HG03097 (cell line): ENCODE measurements around the gene ARMC5.

Experiments used
- ATAC-seq: cut with Tn5 transposase; IDR thresholded peaks from one replicate; pipeline ENCODE4 v1.9.1; 2021; ENCODE audit not compliant: unreplicated experiment, low FRiP score

Gene ARMC5

DNA sequence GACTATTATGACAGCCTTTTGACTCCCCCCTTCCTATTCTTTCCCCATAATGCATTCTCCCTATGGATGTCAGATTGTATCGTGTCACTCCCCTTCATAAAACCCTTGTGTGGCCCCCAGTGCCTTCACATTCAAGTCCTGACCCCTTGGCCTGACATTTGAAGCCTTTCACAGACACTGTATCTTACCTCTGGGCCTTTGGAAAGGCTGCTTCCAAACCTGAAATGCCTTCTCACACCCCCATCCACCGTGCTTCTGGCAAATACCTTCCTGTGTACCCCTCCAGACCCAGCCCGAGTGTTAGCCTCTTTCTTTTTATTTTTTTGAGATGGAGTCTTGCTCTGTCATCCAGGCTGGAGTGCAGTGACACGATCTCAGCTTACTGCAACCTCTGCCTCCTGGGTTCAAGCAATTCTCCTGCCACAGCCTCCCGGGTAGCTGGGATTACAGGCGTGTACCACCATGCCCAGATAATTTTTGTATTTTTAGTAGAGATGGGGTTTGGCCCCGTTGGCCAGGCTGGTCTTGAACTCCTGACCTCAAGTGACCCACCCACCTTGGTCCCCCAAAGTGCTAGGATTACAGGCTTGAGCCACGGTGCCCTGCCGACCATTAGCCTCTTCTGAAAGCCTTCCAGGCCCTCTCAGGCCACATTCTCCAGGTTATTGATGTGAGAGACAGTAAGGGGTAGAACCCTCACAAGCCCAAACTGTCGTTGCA is 2.1 kb downstream of the ARMC5 start:
- ATAC-seq: no peak

DNA sequence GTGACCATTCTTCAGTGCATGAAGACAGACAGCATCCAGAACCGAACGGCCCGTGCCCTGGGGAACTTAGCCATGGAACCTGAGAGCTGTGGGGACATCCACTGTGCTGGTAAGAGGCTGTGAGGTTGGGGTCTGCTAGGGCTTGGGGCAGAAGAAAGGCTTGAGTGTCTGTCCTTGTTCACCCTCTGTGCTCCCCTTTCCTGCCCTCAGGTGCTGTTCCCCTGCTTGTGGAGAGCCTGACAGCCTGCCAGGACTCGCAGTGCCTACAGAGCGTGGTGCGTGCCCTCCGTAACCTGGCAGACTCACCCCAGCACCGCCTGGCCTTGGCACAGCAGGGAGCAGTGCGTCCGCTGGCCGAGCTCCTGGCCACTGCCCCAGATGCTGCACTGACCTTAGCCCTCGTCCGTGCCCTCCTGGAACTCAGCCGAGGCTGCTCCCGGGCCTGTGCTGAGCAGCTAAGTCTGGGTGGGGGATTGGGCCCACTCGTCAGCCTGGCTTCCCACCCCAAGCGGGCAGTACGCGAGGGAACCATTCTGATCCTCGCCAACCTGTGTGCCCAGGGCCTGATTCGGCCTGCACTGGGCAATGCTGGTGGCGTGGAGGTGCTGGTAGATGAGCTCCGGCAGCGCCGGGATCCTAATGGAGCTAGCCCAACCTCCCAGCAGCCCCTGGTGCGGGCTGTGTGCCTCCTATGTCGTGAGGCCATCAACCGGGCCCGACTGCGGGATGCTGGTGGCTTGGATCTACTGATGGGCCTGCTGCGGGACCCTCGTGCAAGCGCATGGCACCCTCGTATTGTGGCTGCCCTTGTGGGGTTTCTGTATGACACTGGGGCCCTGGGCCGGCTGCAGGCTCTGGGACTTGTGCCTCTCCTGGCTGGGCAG is 2.9 kb downstream of the ARMC5 start:
- no peak for ATAC-seq

DNA sequence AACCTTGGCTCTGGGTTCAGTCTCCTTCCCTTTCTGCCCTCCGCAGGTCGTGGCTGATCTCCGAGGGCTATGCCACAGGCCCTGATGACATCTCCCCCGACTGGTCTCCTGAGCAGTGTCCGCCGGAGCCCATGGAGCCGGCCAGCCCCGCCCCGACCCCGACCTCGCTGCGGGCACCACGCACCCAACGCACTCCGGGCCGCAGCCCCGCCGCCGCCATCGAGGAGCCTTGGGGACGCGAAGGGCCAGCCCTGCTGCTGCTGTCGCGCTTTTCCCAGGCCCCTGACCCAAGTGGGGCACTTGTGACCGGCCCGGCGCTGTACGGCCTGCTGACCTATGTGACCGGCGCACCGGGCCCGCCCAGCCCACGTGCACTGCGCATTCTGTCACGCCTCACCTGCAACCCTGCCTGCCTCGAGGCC is 5.1 kb downstream of the ARMC5 start:
- ATAC-seq: no peak

DNA sequence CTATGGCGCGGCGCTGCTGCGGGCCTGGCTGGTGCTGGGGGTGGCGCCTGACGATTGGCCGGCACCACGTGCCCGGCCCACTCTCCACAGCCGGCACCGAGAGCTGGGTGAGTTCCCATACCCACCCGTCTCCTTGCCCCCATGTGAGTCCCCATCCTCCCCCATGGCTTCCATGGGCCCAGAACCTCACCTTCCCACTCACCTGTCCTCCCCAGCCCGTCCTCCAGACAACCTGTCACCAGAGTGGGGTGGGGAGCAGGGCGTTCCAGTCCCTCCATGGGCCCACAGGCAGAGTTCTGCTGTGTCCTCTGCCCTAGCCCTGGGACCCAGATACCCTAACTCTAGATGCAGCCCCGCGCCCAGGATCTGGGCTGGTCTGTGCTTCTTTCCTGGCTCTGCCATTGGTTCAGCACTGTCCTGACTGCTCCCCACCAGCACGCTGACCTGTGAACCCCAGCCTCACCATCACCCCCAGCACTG is 5.5 kb downstream of the ARMC5 start:
- no peak for ATAC-seq

DNA sequence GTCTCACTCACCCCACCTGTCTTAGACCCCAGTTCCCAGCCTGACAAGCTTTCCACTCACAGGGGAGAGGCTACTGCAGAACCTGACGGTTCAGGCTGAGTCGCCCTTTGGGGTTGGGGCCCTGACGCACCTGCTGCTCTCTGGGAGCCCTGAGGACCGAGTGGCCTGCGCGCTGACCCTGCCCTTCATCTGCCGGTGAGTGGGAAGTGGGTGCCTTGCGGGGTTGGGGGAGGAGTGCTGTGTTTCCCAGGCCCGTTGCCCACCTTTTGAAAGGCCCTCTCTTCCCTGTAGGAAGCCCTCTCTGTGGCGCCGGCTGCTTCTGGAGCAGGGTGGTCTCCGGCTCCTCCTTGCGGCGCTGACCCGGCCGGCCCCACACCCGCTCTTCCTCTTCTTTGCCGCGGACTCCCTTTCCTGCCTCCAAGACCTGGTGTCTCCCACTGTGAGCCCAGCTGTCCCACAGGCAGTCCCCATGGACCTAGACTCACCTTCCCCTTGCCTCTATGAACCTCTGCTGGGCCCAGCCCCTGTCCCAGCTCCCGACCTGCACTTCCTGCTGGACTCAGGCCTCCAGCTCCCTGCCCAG is 6.6 kb downstream of the ARMC5 start:
- ATAC-seq: no peak

DNA sequence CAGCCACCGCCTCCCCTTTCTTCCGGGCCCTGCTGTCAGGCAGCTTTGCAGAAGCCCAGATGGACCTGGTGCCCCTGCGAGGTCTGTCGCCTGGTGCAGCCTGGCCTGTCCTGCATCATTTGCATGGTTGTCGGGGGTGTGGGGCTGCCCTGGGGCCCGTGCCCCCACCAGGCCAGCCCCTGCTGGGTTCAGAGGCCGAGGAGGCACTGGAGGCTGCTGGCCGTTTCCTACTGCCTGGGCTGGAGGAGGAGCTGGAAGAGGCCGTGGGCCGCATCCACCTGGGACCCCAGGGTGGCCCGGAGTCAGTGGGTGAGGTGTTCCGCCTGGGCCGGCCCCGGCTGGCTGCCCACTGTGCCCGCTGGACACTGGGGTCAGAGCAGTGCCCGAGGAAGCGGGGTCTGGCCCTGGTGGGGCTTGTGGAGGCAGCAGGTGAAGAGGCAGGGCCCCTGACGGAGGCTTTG is 7.1 kb downstream of the ARMC5 start:
- ATAC-seq: no peak

DNA sequence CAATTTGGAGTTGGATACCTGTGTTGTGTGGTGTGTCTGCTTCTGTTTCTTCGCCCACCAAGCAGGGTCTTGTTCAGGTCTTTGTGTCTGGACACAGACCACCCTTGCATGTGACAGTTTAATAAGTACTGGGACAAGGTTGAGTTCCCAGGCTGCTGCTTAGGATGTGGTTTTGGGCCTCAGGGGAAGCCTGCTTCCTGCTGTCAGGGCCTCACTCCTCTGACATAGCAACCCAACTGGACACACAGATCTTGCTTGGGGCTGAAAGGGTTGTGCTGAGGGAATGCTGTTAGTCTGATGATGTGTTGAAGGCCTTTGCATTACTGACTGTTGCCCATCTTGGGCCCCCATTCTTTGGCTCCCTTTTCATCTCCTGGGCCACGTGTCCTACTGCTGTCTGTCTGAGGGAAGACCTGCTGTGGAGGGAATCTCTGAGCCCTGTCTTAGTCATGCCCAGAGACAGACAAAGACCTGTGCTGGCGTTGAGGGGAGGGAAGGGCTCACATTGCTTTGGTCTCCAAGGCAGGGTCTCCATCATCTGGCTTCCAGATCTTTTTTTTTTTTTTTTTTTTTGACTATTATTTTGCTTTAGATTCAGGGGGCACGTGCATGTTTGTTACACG is 8.0 kb downstream of the ARMC5 start:
- ATAC-seq: peak; percentile 51

DNA sequence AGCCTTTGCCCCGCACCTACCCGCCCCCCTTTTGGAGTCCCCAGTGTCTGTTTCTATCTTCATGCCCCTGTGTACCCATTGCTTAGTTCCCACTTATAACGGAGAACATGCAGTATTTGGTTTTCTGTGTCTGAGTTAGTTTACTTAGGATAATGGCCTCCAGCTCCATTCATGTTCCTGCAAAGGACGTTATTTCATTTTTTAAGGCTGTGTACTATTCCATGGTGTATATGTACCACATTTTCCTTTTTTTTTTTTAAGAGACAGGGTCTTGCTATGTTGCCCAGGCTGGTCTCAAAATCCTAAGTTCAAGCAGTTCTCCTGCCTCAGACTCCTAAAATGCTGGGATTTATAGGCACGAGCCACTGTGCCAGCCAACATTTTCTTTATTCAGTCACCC is 8.6 kb downstream of the ARMC5 start:
- no peak for ATAC-seq

DNA sequence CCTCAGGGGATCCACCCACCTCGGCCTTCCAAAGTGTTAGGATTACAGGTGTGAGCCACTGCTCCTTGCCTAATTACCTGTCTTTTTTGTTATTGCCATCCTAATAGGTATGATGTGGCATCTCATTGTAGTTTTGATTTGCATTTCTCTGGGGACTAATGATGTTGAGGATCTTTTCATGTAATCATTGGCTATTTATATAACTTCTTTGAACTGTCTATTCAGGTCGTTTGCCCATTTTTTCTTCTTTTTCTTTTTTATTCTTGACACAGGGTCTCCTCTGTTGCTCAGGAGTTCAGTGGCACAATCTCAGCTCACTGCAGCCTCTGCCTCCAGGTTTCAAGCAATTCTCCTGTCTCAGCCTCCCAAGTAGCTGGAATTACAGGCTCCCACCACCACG is 11.3 kb downstream of the ARMC5 start:
- no peak for ATAC-seq

DNA sequence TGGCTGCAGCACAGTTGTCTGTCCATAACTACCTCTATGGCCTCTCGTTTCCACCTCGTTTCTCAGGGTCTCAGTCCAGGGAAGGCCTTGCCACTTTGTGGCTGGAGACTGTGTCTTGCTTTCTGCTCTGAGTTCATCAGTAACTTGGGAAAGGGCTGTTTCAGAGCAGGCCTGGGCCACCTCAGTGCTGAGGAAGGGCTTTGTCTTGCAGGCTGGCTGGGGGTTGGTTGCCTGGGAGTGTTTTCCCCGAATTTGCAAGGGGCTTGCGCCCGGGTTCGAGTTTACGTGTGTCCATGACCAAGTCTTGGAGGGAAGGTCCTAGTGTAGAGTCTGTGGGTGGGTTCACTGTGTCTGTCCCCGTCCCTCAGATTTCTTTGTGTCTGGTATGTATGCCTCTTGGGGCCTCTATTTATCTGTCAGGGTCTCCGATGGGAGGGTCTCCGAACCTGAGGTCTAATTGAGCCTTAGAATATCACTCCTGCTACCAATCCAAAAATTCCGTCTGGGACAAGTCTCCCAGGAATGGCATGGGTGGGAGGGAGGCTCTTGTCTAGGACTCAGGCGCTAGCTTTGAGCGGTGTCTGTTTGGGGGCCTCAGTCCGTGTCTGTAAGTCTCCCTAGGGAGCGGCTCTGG is 12.1 kb downstream of the ARMC5 start:
- no peak for ATAC-seq

DNA sequence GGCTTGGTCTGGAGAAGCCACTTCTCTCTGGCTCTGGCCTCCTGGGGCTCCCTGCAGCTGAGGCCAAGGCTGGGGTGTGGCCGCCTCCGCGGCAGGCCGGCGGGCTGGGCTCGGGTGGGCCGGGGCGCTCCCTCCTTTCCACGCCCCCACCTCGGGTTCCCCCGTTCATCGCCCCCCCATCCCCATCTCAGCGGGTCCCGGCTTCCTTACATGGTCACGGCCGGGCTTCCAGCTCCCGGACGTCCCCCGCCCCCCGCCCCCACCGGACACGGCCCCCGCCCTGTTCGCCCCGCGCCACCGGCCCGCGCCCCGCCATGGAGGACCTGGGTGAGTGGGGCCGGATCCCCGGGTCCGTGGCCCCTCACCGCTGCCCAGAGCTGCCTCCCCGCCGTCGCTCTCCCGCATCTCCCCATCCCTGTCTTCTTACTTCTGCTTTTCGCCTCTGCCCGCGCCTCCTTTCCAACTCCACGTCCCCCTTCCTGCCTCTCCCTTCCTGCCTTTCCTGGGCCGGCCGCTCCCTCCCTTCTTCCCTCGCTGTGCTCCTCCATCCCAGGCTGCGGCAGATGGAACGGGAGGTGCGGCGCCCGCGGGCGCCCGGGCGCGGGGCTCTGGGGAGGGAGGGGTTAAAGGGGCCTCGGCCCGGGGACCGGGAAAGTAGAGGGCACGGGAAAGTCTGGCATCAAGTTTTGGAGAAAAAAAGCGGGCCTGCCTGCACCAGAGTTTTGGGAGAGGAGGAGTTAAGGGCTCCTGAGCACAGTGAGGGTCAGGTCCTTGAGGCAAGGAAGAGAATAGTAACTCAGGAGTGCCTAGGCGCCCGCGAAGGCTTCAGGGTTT is 12.8 kb downstream of the ARMC5 start, which contains the start of gene TGFB1I1:
TSS of gene TGFB1I1 (plus strand) at position 278 of the 834 bp plus-strand sequence. CDS start at position 315, 37 bp downstream.
- no peak for ATAC-seq

DNA sequence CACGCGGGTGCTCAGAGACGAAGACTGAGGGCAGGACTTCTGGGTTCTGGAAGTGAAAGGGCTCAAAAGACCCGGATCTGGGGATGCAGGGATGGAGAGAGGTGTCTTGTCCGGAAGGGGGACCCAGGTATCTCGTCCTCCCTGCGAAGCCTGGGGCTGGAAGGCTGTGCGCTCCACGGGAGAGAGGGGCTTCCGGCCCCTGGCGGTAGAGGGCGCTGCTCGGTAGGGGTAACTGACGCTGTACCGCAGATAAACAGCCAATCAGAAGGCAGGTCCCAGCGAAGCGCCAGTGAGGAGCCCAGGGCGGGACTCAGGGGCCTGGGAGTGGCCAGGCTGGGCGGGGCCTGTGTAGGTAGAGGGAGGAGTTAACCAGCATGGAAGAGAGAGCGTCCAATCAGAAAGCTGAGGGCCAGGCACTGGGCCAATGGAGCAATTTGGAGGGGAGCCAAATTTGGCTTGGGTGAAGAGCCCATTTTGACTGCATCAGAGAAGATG is 13.5 kb downstream of the ARMC5 start:
- no peak for ATAC-seq

DNA sequence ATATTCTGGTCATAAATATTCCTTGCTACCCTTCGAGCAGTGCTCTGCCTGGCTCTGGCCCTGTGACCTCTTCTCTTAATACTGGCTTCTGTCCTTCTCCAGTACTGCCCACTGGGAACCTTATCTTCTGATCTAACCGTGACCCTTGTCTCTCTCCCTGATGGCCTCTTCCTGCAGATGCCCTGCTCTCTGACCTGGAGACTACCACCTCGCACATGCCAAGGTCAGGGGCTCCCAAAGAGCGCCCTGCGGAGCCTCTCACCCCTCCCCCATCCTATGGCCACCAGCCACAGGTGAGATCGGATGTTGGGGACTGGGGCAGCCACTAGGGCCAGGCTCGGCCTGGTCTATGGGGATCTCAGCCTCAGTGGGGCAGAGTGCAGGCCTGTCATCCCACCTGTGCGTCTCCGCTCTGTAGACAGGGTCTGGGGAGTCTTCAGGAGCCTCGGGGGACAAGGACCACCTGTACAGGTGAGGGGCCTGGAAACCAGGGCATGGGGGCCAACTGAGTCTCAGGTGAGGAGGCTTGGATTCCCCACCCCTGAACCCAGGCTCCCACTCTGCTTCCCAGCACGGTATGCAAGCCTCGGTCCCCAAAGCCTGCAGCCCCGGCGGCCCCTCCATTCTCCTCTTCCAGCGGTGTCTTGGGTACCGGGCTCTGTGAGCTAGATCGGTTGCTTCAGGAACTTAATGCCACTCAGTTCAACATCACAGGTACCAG is 14.1 kb downstream of the ARMC5 start:
- ATAC-seq: no peak

DNA sequence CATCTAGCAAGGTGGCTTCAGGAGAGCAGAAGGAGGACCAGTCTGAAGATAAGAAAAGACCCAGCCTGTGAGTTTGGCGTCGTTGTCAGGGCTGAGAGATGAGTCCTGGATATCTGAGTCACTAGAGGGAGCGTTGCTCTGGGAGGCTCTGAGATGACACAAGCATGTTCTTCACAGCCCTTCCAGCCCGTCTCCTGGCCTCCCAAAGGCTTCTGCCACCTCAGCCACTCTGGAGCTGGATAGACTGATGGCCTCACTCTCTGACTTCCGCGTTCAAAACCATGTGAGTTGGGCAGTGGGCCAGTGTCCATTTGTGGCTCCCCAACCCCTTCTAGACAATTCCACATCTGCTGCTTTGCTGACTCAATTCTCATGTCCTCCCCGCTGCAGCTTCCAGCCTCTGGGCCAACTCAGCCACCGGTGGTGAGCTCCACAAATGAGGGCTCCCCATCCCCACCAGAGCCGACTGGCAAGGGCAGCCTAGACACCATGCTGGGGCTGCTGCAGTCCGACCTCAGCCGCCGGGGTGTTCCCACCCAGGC is 14.9 kb downstream of the ARMC5 start:
- ATAC-seq: no peak

DNA sequence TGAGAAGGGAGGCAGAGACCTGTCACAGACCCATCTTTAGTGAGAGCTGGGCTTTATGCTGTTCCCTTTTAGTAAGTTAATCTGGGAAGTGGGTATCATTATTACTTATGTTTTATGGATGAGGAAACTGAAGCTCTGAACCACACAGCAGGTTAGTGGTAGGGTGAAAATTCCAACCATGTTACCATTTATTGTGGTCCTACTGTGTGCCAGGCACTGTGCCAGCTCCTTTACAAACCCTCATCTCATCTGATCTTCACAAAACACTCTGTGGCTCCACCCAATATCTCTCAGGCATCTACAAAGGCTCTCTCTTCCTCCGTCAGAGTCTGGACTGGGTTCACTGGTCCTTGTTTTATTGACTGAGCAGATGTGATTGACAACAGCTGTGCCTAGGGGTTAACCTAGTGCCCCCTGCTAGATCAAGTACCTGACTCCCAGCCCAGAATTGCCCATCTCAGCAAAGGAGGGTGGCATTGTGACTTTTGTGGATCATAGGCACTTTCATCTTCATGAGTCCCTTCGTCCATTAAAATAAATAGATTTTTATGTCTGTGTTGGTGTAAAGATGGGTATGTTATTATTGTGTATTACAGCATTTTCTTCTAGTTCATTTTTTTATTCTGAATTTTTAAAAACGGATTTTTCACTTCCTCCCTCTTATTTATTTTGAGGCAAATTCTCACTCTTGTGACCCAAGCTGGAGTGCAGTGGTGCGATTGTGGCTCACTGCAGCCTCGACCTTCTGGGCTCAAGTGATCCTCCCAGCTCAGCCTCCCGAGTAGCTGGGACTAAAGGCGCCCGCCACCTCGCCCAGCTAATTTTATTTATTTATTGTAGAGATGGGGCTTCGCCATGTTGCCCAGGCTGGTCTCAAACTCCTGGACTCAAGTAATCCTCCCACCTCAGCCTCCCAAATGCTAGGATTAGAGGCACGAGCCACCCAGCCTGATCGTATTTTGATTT is 15.8 kb downstream of the ARMC5 start:
- no peak for ATAC-seq

DNA sequence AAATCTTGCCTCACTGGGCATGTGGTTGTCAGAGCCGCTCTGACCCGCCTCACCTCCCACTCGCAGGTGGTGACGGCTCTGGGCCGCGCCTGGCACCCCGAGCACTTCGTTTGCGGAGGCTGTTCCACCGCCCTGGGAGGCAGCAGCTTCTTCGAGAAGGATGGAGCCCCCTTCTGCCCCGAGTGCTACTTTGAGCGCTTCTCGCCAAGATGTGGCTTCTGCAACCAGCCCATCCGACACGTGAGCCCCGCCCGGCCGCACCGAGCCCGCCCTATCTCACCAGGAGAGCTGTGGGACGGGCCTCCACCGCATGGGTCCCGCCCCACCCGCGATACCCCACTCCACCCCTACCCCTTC is 16.6 kb downstream of the ARMC5 start:
- ATAC-seq: no peak
